ENCODE results near the gene PXN.
"Not testable (repeated sequence)": the region's sequence is repeated elsewhere in the genome, so short reads cannot be mapped to it uniquely, and the experiment has no call there.

Gene PXN

GRCh38 chr12:120238839-120239445, 26.6 kb downstream of the PXN start:
- no peak for DNase-seq (ENCODE audit: extremely low read depth, low read depth)
- TF ChIP-seq, protein P1, sequence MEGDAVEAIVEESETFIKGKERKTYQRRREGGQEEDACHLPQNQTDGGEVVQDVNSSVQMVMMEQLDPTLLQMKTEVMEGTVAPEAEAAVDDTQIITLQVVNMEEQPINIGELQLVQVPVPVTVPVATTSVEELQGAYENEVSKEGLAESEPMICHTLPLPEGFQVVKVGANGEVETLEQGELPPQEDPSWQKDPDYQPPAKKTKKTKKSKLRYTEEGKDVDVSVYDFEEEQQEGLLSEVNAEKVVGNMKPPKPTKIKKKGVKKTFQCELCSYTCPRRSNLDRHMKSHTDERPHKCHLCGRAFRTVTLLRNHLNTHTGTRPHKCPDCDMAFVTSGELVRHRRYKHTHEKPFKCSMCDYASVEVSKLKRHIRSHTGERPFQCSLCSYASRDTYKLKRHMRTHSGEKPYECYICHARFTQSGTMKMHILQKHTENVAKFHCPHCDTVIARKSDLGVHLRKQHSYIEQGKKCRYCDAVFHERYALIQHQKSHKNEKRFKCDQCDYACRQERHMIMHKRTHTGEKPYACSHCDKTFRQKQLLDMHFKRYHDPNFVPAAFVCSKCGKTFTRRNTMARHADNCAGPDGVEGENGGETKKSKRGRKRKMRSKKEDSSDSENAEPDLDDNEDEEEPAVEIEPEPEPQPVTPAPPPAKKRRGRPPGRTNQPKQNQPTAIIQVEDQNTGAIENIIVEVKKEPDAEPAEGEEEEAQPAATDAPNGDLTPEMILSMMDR (IDR thresholded peaks at IDR 0.05; ENCODE audit: low read depth, low read length): no peak

GRCh38 chr12:120238217-120238616, 27.3 kb downstream of the PXN start:
- TF ChIP-seq, protein P1 (IDR thresholded peaks at IDR 0.05; ENCODE audit: low read depth, low read length): no peak
- DNase-seq (ENCODE audit: extremely low read depth, low read depth): no peak

DNA sequence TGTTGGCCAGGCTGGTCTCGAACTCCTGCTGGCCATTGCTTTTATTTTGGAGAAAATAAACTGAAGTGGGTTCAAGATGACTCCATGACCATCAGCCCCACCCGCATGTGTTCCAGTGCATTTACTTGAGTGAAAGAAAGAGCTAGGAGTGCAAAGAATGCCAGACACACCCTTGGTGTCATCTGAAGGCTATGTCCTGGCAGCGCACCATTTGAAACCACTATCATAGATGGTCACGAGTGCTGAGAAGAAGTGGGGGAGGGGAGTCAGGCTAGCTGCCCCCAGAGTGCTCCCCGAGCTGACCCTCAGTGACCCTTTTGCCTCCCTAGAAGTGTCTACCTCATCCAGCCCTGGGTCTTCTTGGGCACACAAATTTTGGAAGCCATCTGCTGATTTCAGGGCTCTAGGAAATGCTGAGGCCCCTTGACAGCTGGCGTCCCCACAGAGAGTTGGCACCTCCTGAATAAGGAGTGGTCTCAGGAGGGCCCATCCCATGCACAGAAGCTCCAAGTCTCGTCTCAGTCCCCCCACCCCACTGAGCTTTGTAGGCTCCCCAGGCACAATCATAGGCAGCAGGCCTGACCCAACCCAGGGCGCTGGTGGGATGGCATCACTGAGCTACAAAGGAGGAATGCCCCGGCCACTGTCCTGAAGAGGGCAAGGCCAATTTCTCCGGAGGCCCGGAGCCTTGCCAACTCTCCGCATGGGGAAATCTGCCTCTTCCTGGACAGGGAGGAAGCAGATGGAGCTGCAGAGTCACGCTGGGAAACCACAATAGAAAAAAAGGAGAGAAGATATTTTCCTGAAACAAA, 28.0 kb downstream of the PXN start:
- peak; percentile 54 for DNase-seq (ENCODE audit: extremely low read depth, low read depth)
- TF ChIP-seq, protein P1 (IDR thresholded peaks at IDR 0.05; ENCODE audit: low read depth, low read length): no peak

DNA sequence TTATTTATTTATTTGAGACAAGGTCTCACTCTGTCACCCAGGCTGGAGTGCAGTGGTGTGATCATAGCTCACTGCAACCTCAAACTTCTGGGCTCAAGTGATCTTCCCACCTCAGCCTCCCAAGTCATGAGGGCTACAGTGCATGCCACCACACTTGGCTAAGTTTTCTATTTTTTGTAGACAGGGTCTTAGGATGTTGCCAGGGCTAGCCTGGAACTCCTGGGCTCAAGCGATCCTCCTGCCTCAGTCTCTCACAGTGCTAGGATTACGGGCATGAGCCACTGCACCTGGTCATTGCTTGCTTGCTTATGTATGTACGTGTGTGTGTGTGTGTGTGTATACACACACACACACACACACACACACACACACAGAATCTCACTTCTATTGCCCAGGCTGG, 28.7 kb downstream of the PXN start:
- DNase-seq (ENCODE audit: extremely low read depth, low read depth): not testable (repeated sequence)

DNA sequence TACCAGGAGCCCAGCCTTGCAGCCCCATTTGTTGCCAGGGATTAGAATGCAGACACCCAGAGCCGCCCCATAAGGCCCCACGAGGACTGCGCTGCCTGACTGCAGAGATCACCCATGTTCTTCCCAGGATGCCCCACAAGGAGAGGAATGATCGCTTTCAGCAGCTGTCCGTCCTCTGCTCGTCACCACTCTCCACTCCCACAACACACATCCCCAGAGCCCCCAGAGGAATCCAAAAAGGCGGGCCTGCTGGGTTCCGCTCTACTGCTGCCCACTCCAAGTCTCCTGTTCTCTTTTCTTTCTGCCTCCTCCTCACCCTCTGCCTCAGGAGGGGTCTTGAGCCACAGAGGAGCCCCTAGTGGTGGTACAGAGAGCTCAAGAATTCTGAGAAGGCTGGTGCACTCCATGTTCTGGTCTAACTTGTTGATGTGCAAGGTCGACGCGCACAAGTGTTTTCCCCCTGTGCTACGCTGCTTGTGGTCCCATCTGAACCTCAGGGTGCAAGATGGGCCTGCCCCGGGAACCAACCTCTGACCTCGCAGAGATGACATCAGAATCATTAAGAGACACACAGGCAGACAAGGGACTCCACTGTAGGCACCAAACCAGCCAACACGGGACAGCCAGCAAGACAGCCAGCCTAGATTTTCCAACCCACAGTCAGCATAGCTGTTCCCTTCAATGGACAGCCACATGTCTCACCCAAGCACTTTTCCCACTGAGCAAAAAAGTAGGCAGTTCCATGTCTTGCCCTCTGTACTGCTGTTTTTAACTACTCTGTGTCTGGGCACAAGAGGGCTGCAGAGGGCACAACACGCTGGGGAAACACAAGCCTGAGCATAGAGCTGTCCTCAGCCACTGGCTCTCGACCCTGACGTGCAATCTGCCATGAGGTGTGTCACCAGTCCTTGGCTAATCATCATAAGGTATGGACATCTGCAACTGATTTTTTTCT, 29.9 kb downstream of the PXN start:
- DNase-seq (ENCODE audit: extremely low read depth, low read depth): no peak
- TF ChIP-seq, protein P1 (IDR thresholded peaks at IDR 0.05; ENCODE audit: low read depth, low read length): peak; percentile 22

DNA sequence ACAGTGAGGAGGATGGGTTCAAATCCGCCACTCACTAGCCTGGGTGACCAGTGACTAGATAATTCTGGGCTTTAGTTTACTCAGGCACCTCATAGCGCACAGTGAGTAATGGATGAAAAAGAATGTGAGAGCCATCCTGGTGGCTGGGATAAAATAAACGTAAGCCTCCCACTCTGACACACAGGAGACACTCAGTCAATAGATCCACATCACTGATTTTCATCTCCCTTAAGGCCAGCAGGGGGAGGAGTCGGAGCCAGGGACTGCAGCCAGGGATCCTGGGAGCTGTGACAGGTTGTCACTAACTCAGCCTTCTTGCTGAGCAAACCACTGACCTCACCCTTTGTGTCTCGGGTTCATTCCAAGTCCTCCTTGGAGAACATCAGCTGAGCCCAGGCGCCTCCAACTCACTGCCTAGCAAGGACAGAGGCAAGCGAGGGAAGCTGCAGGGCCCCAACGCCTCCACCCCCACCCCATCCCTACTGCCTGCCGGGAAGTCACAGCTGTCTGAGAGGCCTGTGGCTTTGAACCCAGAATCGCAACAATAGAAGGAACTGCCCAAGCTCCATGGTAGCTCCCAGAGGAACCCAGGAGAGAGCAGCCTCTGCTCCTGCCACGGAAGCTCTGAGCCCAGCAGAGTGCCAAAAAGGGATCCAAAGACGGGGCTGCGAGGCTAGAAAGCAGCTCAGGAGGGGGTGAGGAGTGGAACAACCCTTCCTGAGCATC, 30.7 kb downstream of the PXN start:
- DNase-seq (ENCODE audit: extremely low read depth, low read depth): peak; percentile 87

More for the DNA sequence above, 30.7 kb downstream of the PXN start:
- TF ChIP-seq, protein P1 (IDR thresholded peaks at IDR 0.05; ENCODE audit: low read depth, low read length): peak; percentile 55

Measured in AG09319 (cell line).